Duodenal mucosa (tissue), 2 donors: ENCODE results near the gene METAP2.
"Not testable (repeated sequence)": the region's sequence is repeated elsewhere in the genome, so short reads cannot be mapped to it uniquely, and the experiment has no call there.

Source experiments
- H3K27ac ChIP-seq: one replicate; pipeline ENCODE4 v1.7.0; 2013; ENCODE audit warnings: low read depth, low read length
- H3K27me3 ChIP-seq, 2 donors: one replicate each; pipeline ENCODE4 v1.7.0; 2013; ENCODE audit warnings: low read length in 2 of 2, control low read depth in 1 of 2; ENCODE audit not compliant: insufficient read depth in 2 of 2, control insufficient read depth in 1 of 2
- H3K36me3 ChIP-seq, 2 donors: one replicate each; pipeline ENCODE4 v1.7.0; 2013; ENCODE audit warnings: low read length in 2 of 2, control low read depth in 1 of 2; ENCODE audit not compliant: insufficient read depth in 2 of 2, control insufficient read depth in 1 of 2
- H3K4me1 ChIP-seq, 2 donors: one replicate each; pipeline ENCODE4 v1.7.0; 2013; ENCODE audit warnings: low read length in 2 of 2, control low read depth in 1 of 2; ENCODE audit not compliant: insufficient read depth in 2 of 2, control insufficient read depth in 1 of 2
- H3K4me3 ChIP-seq, 2 donors: one replicate each; pipeline ENCODE4 v1.7.0; 2013; ENCODE audit warnings: low read length in 2 of 2, low read depth in 1 of 2
- H3K9ac ChIP-seq, 2 donors: one replicate each; pipeline ENCODE4 v1.7.0; 2013; ENCODE audit warnings: low read length in 2 of 2, low read depth in 1 of 2
- H3K9me3 ChIP-seq, 2 donors: one replicate each; pipeline ENCODE4 v1.7.0; 2013; ENCODE audit warnings: low read length in 2 of 2, control low read depth in 1 of 2; ENCODE audit not compliant: control insufficient read depth in 1 of 2

The METAP2 gene

DNA sequence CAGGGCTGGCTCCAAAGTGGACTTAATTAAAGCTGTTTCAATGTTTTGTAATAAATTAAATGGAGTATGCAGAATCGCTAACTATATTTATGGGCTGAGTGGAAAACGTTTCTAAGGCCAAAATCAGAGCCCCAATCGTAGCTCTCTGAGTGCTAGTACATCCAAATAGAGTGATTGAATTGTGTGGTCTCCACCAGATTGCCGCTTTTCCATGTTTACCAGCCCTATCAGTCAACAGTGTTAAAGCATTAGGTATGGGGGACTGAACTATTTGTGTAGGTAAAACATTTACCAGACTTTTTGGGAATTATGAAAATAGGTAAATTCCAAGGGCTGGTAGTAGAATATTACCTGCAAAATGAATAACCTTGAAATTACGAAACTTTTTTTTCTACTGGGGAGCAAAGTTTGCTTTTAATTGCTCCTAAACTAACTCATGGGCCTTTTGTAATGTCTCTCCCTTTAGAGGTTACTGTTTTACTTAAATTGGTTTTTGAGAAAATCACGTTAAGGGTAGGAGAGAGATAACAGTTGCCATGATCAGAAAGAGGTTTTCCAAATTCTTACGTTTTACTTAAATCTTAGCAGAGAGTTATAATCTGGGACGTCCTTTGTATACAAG, 28.0 kb upstream of the METAP2 start:
- H3K27ac ChIP-seq, result no peak overlapping the region
- peak overlapping the region in 1 of 2 donors; percentile 38 for H3K4me3 ChIP-seq
- no peak overlapping the region for H3K9ac ChIP-seq
- peaks cover 9 to 10% of the 10 kb centered on the region in 2 donors for H3K4me1 ChIP-seq
- no peaks in the 10 kb centered on the region for H3K9me3 ChIP-seq
- peaks cover 0 to 5% of the 10 kb centered on the region in 2 donors for H3K27me3 ChIP-seq
- H3K36me3 ChIP-seq, result no peaks in the 10 kb centered on the region

DNA sequence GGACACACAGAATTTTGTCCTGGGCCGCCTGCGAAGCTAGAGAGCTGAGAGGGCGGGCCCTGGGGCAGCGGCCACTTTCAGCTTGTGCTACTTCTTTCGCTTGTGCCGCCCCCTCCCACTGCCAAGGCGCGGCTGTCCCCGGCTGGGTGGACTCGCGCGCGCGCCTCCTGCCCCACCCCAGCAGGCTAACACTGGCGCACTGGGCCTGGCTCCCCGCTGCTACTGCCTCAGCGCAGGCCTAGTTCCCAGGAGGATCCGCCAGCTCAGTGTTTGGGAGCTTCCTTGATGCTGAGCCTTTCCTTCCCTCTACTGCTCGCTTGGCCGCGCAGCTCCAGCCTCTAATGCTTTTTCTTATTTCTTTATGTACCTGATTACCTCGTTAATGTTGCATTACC, 27.4 kb upstream of the METAP2 start:
- H3K27me3 ChIP-seq, result peaks cover 0 to 5% of the 10 kb centered on the region in 2 donors
- H3K9me3 ChIP-seq, result no peaks in the 10 kb centered on the region
- peak overlapping the region; percentile 28 to 38 for H3K4me3 ChIP-seq
- no peaks in the 10 kb centered on the region for H3K36me3 ChIP-seq
- H3K4me1 ChIP-seq, result peaks cover 9 to 10% of the 10 kb centered on the region in 2 donors
- no peak overlapping the region for H3K9ac ChIP-seq
- no peak overlapping the region for H3K27ac ChIP-seq

DNA sequence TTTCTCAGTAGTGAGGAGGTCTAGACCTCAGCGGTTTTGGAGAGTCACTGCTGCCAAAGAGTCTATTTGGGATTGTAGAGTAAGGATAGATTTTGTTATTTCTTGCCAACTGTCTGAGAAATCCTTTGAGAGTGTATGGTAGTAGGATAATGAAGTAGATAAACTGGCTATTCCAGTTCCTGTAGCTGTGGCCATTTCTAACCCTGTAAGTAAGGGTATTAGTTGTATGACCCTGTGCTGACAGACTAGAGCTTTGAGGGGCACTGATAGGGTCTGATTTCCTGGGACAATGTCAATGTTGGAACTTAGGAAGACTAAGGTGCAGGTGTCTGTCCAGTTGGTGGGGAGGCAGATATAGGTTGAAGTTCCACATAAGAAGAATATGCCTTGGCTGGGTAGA, 24.3 kb upstream of the METAP2 start:
- not testable (repeated sequence) for H3K4me1 ChIP-seq, H3K27ac ChIP-seq

DNA sequence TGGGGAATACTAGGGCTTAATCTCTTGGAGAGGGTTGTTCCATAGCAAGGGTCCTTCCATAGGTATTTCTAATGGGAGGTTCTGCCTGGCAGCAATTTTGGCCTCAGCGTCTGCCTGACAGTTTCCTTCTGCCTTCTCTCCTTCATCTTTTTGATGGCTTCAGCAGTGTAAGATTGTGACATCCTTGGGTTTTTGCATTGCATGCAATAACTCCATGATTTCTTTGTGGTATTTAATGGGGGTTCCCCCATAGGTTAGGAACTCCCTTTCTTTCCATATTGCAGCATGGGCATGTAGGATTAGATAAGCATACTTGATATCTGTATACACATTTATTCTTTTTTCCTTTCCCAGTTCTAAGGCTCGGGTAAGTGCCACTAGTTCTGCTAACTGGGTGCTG, 21.5 kb upstream of the METAP2 start:
- not testable (repeated sequence) for H3K27ac ChIP-seq

More for the DNA sequence above, 24.3 kb upstream of the METAP2 start:
- not testable (repeated sequence) for H3K4me3 ChIP-seq, H3K9ac ChIP-seq, H3K9me3 ChIP-seq, H3K27me3 ChIP-seq, H3K36me3 ChIP-seq

DNA sequence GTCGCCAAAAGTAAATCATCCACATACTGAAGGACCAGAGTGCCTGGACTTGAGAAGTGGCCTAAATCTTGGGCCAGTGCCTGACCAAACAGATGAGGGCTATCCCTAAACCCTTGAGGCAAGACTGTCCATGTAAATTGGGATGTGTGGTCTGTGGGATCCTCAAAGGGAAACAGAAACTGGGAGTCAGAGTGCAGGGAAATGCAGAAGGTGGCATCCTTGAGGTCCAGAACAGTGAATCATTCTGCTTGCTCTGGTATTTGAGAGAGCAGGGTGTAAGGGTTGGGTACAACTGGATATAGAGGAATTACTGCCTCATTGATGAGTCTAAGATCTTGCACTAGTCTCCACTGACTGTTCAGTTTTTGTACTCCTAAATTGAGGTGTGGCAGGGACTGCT, 20.1 kb upstream of the METAP2 start:
- not testable (repeated sequence) for H3K36me3 ChIP-seq, H3K4me1 ChIP-seq, H3K9ac ChIP-seq, H3K27ac ChIP-seq, H3K4me3 ChIP-seq, H3K27me3 ChIP-seq
- H3K9me3 ChIP-seq, result peaks cover 7 to 14% of the 10 kb centered on the region in 2 donors

More for the DNA sequence above, 21.5 kb upstream of the METAP2 start:
- H3K4me1 ChIP-seq, H3K27me3 ChIP-seq, H3K9me3 ChIP-seq, H3K36me3 ChIP-seq, H3K9ac ChIP-seq, H3K4me3 ChIP-seq: not testable (repeated sequence)

DNA sequence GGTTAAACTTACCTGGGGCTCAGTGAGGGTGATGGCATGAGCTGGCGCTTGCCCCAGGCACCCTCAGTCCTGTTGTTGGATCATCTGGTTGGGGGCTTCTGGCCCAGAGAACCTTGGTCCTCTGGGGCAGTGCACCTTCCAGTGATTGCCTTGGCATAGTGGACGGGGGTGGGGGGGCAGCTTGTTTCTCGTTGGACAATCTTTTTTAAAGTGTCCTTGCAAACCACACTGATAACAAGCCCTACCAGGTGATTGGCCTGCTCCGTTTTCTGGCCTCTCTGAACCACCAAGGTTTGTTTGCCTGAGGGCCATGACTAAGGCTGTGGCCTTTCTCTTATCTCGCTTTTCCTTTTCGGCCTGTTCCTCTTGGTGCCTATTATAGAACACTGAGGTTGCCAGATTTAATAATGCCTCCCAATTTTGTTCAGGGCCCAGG, 19.2 kb upstream of the METAP2 start:
- H3K27ac ChIP-seq, H3K27me3 ChIP-seq, H3K9ac ChIP-seq, H3K36me3 ChIP-seq, H3K4me1 ChIP-seq, H3K4me3 ChIP-seq: not testable (repeated sequence)
- peaks cover 7 to 14% of the 10 kb centered on the region in 2 donors for H3K9me3 ChIP-seq

DNA sequence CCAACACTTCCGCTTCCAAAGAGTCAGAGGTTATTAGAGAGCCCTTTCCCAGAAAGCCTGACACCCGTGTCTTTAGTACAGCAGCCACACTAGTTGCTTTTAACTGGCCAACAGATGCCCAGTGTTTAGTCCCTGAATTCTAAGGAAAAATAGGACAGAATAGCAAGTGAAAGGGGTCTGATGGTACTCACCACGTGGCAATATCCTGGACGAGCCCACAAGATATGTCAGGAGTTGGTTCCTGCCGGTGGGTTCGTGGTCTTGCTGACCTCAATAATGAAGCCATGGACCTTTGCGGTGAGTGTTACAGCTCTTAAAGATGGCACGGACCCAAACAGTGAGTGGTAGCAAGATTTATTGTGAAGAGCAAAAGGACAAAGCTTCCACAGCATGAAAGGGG, 16.3 kb upstream of the METAP2 start:
- H3K9ac ChIP-seq, H3K4me3 ChIP-seq, H3K4me1 ChIP-seq, H3K36me3 ChIP-seq, H3K27ac ChIP-seq, H3K27me3 ChIP-seq: not testable (repeated sequence)
- peaks cover 7 to 14% of the 10 kb centered on the region in 2 donors for H3K9me3 ChIP-seq

DNA sequence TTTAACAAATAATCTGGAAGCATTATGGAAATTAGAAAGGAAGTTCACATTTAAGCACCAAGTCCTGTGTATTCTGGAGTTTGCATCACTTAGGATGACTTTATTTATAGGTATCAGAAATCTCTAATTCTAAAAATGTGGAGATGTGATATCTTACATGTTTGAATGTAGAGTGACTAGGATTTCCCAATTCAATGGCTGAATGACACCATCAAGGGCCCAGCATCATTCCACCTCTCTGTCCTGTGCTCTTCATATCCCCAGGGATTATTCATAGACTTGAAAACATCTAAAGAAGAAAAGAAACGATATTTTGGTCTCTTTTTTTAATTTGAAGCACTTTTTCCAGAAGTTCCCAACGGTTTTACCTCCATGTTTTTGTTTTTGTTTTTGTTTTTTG, 15.2 kb upstream of the METAP2 start:
- H3K27me3 ChIP-seq, result no peaks in the 10 kb centered on the region
- H3K27ac ChIP-seq, result no peak overlapping the region
- H3K36me3 ChIP-seq, result no peaks in the 10 kb centered on the region
- no peaks in the 10 kb centered on the region for H3K4me1 ChIP-seq
- H3K9ac ChIP-seq, result no peak overlapping the region
- H3K9me3 ChIP-seq, result peaks cover 7 to 14% of the 10 kb centered on the region in 2 donors
- H3K4me3 ChIP-seq, result no peak overlapping the region

DNA sequence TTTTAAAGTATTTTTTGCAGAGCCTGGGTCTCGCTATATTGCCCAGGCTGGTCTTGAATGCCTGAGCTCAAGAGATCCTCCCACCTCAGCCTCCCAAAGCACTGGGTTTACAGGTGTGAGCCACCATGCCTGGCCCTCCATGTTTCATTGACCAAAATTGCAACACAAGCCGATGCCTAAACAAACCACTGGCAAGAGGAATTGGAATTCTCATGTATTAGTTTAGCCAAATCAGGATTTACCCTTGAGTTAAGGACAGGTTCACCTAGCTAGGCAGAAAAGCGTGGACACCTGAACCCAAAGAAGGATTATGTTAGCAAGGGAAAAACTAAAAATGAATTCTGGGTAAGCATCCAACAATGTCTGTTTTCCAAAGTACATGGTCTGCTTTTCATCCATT, 14.6 kb upstream of the METAP2 start:
- Histone ChIP-seq H3K27ac (no peak overlapping the region), H3K9ac (no peak overlapping the region), H3K27me3 (no peaks in the 10 kb centered on the region), H3K4me3 (no peak overlapping the region), H3K4me1 (no peaks in the 10 kb centered on the region), H3K36me3 (no peaks in the 10 kb centered on the region), H3K9me3 (peaks cover 7 to 14% of the 10 kb centered on the region in 2 donors)

DNA sequence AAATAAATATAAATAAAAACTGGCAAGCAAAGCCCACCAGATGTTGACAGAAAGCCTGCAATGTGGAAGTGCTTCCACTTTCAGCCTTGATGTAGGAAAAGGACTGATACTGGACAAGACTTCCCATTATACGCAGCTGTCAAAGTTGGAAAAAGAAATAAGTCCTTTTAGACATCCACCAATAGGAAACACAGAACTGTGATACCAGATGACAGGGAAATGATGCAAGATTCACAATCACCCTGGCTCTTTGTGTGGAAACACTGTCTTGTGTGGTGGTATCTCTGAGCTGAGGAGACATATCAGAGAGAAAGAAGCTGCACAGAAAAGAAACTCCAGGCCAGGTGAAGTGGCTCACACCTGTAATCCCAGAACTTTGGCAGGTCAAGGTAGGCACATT, 13.8 kb upstream of the METAP2 start:
- no peak overlapping the region for H3K9ac ChIP-seq
- H3K4me1 ChIP-seq, result no peaks in the 10 kb centered on the region
- H3K4me3 ChIP-seq, result no peak overlapping the region
- peaks cover 7 to 14% of the 10 kb centered on the region in 2 donors for H3K9me3 ChIP-seq
- H3K27me3 ChIP-seq, result no peaks in the 10 kb centered on the region
- H3K36me3 ChIP-seq, result no peaks in the 10 kb centered on the region
- H3K27ac ChIP-seq, result no peak overlapping the region

DNA sequence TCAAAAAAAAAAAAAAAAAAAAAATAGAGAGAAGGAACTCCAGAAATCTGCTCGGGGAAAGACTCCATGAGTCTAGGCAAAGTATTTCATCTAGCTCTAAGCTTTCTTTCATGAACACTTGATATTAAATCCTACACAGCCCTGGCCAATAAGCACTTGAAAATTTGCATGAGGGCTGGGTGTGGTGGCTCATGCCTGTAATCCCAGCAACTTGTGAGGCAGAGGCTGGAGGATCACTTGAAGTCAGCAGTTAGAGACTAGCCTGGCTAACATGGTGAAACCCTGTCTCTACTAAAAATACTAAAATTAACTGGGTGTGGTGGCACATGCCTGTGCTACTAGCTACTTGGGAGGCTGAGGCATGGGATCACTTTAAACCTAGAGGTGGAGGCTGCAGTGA, 13.1 kb upstream of the METAP2 start:
- H3K9me3 ChIP-seq, result peaks cover 7 to 14% of the 10 kb centered on the region in 2 donors
- H3K36me3 ChIP-seq, result no peaks in the 10 kb centered on the region
- H3K4me1 ChIP-seq, result no peaks in the 10 kb centered on the region
- no peak overlapping the region for H3K4me3 ChIP-seq
- H3K27me3 ChIP-seq, result no peaks in the 10 kb centered on the region
- H3K9ac ChIP-seq, result no peak overlapping the region
- no peak overlapping the region for H3K27ac ChIP-seq
